Medulla oblongata (tissue), 1 donor: Measurements from ENCODE around the gene VILL.
"Not testable (repeated sequence)": the region's sequence is repeated elsewhere in the genome, so short reads cannot be mapped to it uniquely, and the experiment has no call there.

Experiments
- DNase-seq: peaks from one replicate; pipeline ENCODE4 v3.0.0-alpha.2; 2015; ENCODE audit errors: extremely low spot score

VILL gene

GRCh38 chr3:37986479-37987314 lies 3.9 kb upstream of the VILL start:
- DNase-seq, result no peak

- no peak for DNase-seq
Observed at GRCh38 chr3:37987315-37987697, 3.3 kb upstream of the VILL start.

- DNase-seq, result no peak
Observed at GRCh38 chr3:37987751-37988179, 2.8 kb upstream of the VILL start.

- not testable (repeated sequence) for DNase-seq
Observed at GRCh38 chr3:37988376-37988775, 2.2 kb upstream of the VILL start.

- DNase-seq, result no peak
Observed at GRCh38 chr3:37988931-37989525, 1.6 kb upstream of the VILL start.

GRCh38 chr3:37989821-37990480 lies 635 bp upstream of the VILL start:
- DNase-seq, result no peak

GRCh38 chr3:37991109-37991508 lies 523 bp downstream of the VILL start:
- no peak for DNase-seq

GRCh38 chr3:37991823-37992222 lies 1.2 kb downstream of the VILL start:
- no peak for DNase-seq

- DNase-seq, result no peak
Observed at GRCh38 chr3:37992271-37993066, 1.9 kb downstream of the VILL start.

GRCh38 chr3:37993067-37993455 lies 2.5 kb downstream of the VILL start:
- no peak for DNase-seq

- no peak for DNase-seq
Observed at GRCh38 chr3:37993460-37993819, 2.9 kb downstream of the VILL start.

- DNase-seq, result peak; percentile 78
Observed at GRCh38 chr3:37993820-37994638, 3.4 kb downstream of the VILL start.

- no peak for DNase-seq
Observed at GRCh38 chr3:37994639-37994972, 4.0 kb downstream of the VILL start.

- DNase-seq, result peak; percentile 43
Observed at GRCh38 chr3:37995652-37996641, 5.4 kb downstream of the VILL start.

GRCh38 chr3:37996785-37997301 lies 6.3 kb downstream of the VILL start:
- DNase-seq, result peak; percentile 56

- no peak for DNase-seq
Observed at GRCh38 chr3:37997342-37997741, 6.8 kb downstream of the VILL start.

- DNase-seq, result no peak
Observed at GRCh38 chr3:37997791-37998370, 7.3 kb downstream of the VILL start.

GRCh38 chr3:37999836-38000235 lies 9.2 kb downstream of the VILL start:
- DNase-seq, result no peak

GRCh38 chr3:38000242-38000916 lies 9.8 kb downstream of the VILL start:
- no peak for DNase-seq
